Right cardiac atrium (tissue), 5 donors: Measurements from ENCODE around the gene TNFRSF8. TPM values are rescaled to one million over a fixed set of nuclear protein-coding genes. Genes with fewer than 3 reads are reported as not detected.
"Not testable (repeated sequence)": the region's sequence is repeated elsewhere in the genome, so short reads cannot be mapped to it uniquely, and the experiment has no call there.

Experiments
- ATAC-seq, 2 donors: fragments of 200-7000 bp; cut with Tn5 transposase; one replicate each; pipeline versions ENCODE4 v1.8.0 to v1.9.1; 2020; ENCODE audit warnings: moderate library complexity in 2 of 2, mild to moderate bottlenecking in 1 of 2
- DNase-seq, 3 donors: peaks; one replicate each; pipeline ENCODE4 v3.0.0-alpha.2; 2020
- H3K27ac ChIP-seq: one replicate; pipeline ENCODE4 v1.5.1; 2013; ENCODE audit warnings: mild to moderate bottlenecking, low read length, control low read depth, moderate library complexity
- H3K27me3 ChIP-seq: one replicate; pipeline ENCODE4 v1.6.1; 2013; ENCODE audit not compliant: control insufficient read depth, insufficient read depth
- H3K4me1 ChIP-seq: one replicate; pipeline ENCODE4 v1.6.1; 2013; ENCODE audit warnings: low read length; ENCODE audit not compliant: control insufficient read depth, insufficient read depth
- H3K4me3 ChIP-seq: one replicate; pipeline ENCODE4 v1.5.1; 2013; ENCODE audit warnings: low read length, control low read depth
- H3K9me3 ChIP-seq: one replicate; pipeline ENCODE4 v1.6.1; 2013; ENCODE audit warnings: low read length; ENCODE audit not compliant: control insufficient read depth
- WGBS: extraction: QIAGEN DNeasy Blood & Tissue Kit; methylation state at CpG from one replicate; pipeline ENCODE4 v1.1.7; 2013; 5-methylcytosine and 5-hydroxymethylcytosine counted together
- intact Hi-C, 4 donors: fragments of 100-400 bp; cut with DNase I; formaldehyde crosslinking; loops; one replicate each; pipeline versions ENCODE4 v1.11.0 to v1.14.0; 2022 to 2023
- polyA plus RNA-seq: library from polyadenylated mRNA; stranded (reverse); fragments of 200-250 nt; gene quantifications from one replicate; pipeline ENCODE4 v1.2.3, GENCODE V29; 2013
- total RNA-seq, 4 donors: library from RNA; stranded (reverse); fragmentation: NEBNext Ultra II Directional; extraction: Animal tissue kit (Norgen Biotek cat#: 25700); gene quantifications; one replicate each; pipeline ENCODE4 v1.2.1, GENCODE V29; 2021
- donor health status: healthy with polysubstance abuse.
- donor health status: DM: no; HTN: yes; CAD: no.
- donor health status: DM: no; HTN: no; CAD: no.
- donor health status: DM: no; HTN: yes; CAD: no; lungs with severe emphysema.
- donor health status: DM: yes; HTN: yes; CAD: no.

TNFRSF8 gene
- total and polyA plus RNA-seq, 5 donors, result 1.5 to 4.3 (median 2.6) TPM

- H3K9me3 ChIP-seq, result no peaks in the 10 kb centered on the region
- 49% methylated on average over 17 of the region's 17 CpGs for WGBS
Observed at GRCh38 chr1:12038356-12039163, 24.5 kb upstream of the TNFRSF8 start.

GRCh38 chr1:12039164-12039525, 24.0 kb upstream of the TNFRSF8 start:
- 50% methylated on average over 2 of the region's 2 CpGs for WGBS
- Histone ChIP-seq H3K4me3 (no peak overlapping the region), H3K27ac (no peak overlapping the region), H3K9me3 (no peaks in the 10 kb centered on the region), H3K4me1 (no peaks in the 10 kb centered on the region), H3K27me3 (no peaks in the 10 kb centered on the region)
- intact Hi-C loops, result no loop called here
- DNase-seq (no peak), ATAC-seq (no peak)

More at GRCh38 chr1:12038356-12039163, 24.5 kb upstream of the TNFRSF8 start:
- ATAC-seq, result no peak
- no peak overlapping the region for H3K27ac ChIP-seq
- no peaks in the 10 kb centered on the region for H3K27me3 ChIP-seq
- intact Hi-C loops, result no loop called here
- DNase-seq, result peak in 1 of 3 donors; percentile 24
- H3K4me1 ChIP-seq, result no peaks in the 10 kb centered on the region
- H3K4me3 ChIP-seq, result no peak overlapping the region

- H3K27ac ChIP-seq, H3K9me3 ChIP-seq, ATAC-seq, intact Hi-C loops, H3K4me1 ChIP-seq, H3K4me3 ChIP-seq, H3K27me3 ChIP-seq: not testable (repeated sequence)
- DNase-seq, result peak in 1 of 3 donors; percentile 17
- 91% methylated on average over 13 of the region's 13 CpGs for WGBS
Observed at GRCh38 chr1:12039824-12040456, 23.2 kb upstream of the TNFRSF8 start.

- Histone ChIP-seq H3K27ac (no peak overlapping the region), H3K4me1 (no peaks in the 10 kb centered on the region), H3K27me3 (no peaks in the 10 kb centered on the region), H3K4me3 (no peak overlapping the region), H3K9me3 (no peaks in the 10 kb centered on the region)
- DNase-seq, result peak in 1 of 3 donors; percentile 40
- 65% methylated on average over 6 of the region's 6 CpGs for WGBS
- ATAC-seq, result no peak
- intact Hi-C loops, result no loop called here
Observed at GRCh38 chr1:12040457-12041051, 22.5 kb upstream of the TNFRSF8 start.

GRCh38 chr1:12044187-12044877, 18.8 kb upstream of the TNFRSF8 start:
- H3K27ac ChIP-seq, intact Hi-C loops: not testable (repeated sequence)

GRCh38 chr1:12046749-12047119, 16.4 kb upstream of the TNFRSF8 start:
- DNase-seq, result peak in 1 of 3 donors; percentile 21
- Histone ChIP-seq H3K27me3 (no peaks in the 10 kb centered on the region), H3K4me3 (no peak overlapping the region), H3K27ac (no peak overlapping the region), H3K4me1 (no peaks in the 10 kb centered on the region), H3K9me3 (no peaks in the 10 kb centered on the region)
- intact Hi-C loops, result no loop called here
- peak in 1 of 2 donors; percentile 28 for ATAC-seq
- WGBS, result 88% methylated on average over 6 of the region's 6 CpGs

More at GRCh38 chr1:12044187-12044877, 18.8 kb upstream of the TNFRSF8 start:
- ATAC-seq, result peak in 1 of 2 donors; percentile 15
- not testable (repeated sequence) for DNase-seq, H3K4me3 ChIP-seq, H3K4me1 ChIP-seq, H3K27me3 ChIP-seq, H3K9me3 ChIP-seq
- WGBS, result 60% methylated on average over 15 of the region's 15 CpGs

- H3K27me3 ChIP-seq, result no peaks in the 10 kb centered on the region
- H3K27ac ChIP-seq, result no peak overlapping the region
- WGBS, result 69% methylated on average over 18 of the region's 18 CpGs
- no peaks in the 10 kb centered on the region for H3K9me3 ChIP-seq
- ATAC-seq (peak in 1 of 2 donors; percentile 17), DNase-seq (peak in 1 of 3 donors; percentile 32)
- peaks cover 2% of the 10 kb centered on the region for H3K4me1 ChIP-seq
- intact Hi-C loops, result no loop called here
- no peak overlapping the region for H3K4me3 ChIP-seq
Observed at GRCh38 chr1:12047120-12047876, 15.8 kb upstream of the TNFRSF8 start.

- Histone ChIP-seq H3K27me3 (no peaks in the 10 kb centered on the region), H3K4me1 (peaks cover 2% of the 10 kb centered on the region), H3K27ac (no peak overlapping the region), H3K4me3 (no peak overlapping the region), H3K9me3 (no peaks in the 10 kb centered on the region)
- 41% methylated on average over 2 of the region's 2 CpGs for WGBS
- intact Hi-C loops, result no loop called here
- ATAC-seq (no peak), DNase-seq (no peak)
Observed at GRCh38 chr1:12048372-12048771, 14.7 kb upstream of the TNFRSF8 start.

- Histone ChIP-seq H3K4me3 (no peak overlapping the region), H3K4me1 (peaks cover 2% of the 10 kb centered on the region), H3K9me3 (no peaks in the 10 kb centered on the region), H3K27me3 (no peaks in the 10 kb centered on the region), H3K27ac (no peak overlapping the region)
- intact Hi-C loops, result no loop called here
- ATAC-seq (no peak), DNase-seq (no peak)
- 75% methylated on average over 4 of the region's 4 CpGs for WGBS
Observed at GRCh38 chr1:12049616-12050015, 13.5 kb upstream of the TNFRSF8 start.

GRCh38 chr1:12051361-12051760, 11.7 kb upstream of the TNFRSF8 start:
- Histone ChIP-seq H3K4me3 (no peak overlapping the region), H3K27me3 (no peaks in the 10 kb centered on the region), H3K27ac (no peak overlapping the region), H3K9me3 (no peaks in the 10 kb centered on the region), H3K4me1 (peaks cover 2% of the 10 kb centered on the region)
- intact Hi-C loops, result no loop called here
- 100% methylated on average over 1 of the region's 1 CpG for WGBS
- DNase-seq (no peak), ATAC-seq (no peak)
